GM21526 (cell line): ENCODE data around the gene TAF1D.
A peak's percentile ranks its signal among the peaks of the same experiment; 100 is the strongest.

Source experiments
- ATAC-seq: cut with Tn5 transposase; IDR thresholded peaks from one replicate; pipeline ENCODE4 v1.9.1; 2021; ENCODE audit warnings: moderate library complexity; ENCODE audit not compliant: unreplicated experiment, low FRiP score

TAF1D gene

DNA sequence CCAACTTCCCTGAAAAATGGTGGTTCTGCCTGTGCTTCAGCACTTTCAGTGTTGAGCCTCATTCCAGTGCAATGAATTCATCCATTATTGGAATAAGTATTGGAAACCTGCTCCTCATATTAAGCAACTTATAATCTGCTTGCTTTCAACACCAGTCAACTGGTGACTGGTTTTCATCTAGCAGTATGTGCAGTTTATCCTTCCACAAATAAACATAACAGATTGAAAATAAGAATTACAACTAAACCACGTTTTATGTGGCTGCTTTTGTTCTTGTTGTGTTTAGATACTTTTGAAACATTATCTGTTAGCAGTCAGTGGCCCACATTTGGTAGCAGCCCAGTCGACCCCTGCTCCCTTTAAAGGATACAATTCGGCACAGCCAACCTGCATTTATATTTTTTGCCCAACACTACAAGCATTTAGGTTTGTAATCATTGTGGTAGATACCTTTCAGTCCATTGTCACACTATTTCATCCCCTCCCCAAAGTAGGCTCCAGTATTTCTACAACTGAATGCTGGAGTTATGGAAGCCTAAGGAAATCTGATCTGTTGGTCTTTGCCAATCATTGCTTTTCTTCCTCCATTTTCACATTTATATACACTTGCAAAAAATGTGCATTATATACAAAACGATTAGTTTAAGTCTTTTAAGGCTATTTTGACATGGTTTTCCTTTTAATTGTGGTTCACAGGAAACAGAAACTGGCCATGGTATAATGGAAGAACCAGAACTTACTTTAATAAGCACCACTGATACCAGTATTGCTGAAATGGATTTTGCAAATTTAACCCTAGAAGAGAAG is 13.1 kb downstream of the TAF1D start:
- no peak for ATAC-seq

DNA sequence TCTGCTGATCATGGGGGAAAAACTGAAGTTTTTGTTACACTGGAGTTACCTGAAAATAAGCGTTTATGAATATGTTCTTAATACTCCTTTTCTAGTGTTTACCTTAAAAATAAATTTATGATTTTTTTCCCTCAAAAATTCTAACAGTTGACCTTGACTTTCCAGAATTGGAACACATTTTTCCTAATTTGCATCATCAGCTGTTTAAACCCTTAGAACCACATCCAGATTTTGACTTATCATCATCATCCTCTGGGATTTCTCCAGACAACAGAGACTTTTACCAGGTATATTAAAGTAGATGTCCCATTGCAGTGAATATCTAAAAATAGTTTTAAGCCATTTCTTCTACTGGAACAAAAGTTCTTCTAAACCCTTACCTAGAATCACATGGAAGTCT is 17.2 kb downstream of the TAF1D start:
- no peak for ATAC-seq

DNA sequence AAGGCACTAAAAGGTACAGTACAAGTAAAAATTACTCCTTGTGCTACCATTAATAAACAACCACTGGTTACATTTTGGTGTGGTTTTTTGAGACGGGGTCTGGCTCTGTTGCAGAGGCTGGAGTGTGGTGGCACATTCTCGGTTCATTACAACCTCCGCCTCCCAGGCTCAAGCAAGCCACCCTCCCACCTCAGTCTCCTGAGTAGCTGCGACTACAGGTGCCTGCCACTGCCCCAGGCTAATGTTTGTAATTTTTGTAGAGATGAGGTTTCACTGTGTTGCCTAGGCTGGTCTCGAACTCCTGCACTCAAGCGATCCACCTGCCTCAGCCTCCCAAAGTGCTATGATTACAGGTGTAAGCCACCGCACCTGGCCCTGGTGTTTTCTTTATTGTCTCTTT is 20.8 kb downstream of the TAF1D start:
- ATAC-seq, result no peak

DNA sequence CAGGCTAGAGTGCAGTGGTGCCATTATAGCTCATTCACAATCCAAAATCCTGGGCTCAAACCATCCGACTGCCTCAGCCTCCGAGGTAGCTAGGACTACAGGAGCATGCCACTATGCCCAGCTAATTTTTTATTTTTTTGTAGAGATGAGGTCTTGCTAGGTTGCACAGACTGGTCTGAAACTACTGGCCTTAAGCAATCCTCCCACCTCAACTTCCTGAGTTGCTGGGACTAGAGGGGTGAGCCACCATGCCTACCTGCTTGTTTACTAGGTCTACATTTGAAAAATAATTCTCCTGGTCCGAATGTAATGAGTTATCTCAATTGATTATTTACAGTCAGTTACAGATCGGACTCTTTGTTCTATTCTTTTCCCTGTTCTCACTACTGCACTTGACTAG is 22.0 kb downstream of the TAF1D start:
- ATAC-seq, result no peak

DNA sequence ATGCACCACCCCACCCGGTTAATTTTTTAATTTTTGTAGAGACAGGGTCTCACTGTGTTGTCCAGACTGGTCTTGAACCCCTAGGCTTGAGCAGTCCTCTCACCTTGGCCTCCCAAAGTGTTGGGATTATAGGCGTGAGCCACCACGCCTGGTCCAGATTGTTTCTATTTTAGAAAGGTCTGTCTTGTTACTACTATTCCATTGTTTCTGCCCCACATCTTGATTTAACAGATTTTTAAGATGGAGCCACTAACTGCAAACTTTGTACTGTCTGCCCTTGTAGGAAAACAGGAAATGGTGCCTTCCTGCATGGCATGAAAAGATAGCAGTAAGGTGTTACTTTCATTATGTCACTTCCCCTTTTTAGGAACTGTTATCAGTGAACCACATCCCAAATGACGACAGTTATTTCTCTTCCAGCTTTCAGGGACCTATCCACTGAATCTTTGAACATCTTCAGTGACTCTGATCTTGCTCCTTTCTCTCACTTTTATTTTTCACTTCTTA is 23.2 kb downstream of the TAF1D start:
- ATAC-seq, result peak; percentile 83

DNA sequence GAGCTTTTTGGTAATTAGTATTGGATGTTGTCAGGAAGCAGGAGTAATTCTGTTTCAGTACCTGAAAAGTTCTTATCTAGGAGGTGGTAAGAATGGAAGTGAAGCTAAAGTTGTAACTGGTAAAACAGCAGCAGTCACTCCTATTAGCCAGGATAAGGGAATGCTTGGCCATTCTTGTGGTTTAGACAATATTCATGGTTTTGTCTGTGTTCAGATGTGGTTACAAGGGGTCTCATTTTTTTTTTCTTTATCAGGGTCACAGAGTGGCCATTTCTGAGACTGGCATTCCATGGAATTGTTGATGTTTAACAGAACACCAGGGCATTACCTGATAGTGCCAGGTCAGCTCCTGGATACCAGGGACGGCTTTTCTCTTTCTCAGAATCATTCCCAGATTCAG is 23.8 kb downstream of the TAF1D start:
- no peak for ATAC-seq

DNA sequence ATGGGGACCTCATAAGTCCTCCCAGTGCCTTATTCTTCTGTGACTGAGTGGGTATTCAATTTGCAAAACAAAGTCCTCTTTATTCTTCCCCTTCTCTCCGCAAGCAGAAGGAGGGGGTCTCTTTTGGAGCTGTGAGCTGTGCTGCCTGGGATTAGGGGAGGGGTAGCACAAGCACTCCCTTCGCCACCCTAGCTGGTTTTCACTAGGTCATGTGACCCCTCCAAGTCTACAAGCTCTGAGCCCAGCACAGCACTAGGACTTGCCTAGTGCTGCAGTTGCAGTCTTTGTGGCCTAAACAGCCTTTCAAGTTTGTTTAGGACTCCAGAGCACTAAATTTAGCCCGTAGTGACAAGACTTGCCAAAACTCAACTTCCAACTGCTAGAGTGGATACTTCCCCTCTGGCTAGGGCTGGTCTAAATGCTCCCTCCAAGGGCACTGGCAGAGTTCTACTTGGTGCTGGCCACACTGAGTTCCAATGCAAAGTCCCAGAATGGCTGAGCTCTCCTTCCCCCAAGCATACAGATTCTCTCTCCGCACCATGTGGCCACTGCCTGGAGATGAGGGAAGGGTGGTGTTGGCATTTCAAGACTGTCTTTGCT is 25.4 kb downstream of the TAF1D start:
- ATAC-seq, result no peak

DNA sequence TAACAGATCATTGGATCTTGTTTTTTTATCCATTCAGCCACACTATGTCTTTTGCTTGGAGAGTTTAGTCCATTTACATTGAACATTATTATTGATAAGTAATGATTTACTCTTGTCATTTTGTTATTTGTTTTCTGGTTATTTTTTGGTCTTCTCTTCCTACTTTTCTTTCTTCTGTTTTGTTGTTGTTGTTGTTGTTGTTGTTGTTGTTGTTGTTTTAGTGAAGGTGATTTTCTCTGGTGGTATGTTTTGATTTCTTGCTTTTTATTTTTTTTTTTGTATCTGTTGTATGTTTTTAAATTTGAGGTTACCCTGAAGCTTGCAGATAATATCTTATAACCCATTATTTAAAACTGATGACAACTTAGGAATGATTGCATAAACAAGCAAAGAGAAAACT is 28.6 kb downstream of the TAF1D start:
- ATAC-seq, result no peak

DNA sequence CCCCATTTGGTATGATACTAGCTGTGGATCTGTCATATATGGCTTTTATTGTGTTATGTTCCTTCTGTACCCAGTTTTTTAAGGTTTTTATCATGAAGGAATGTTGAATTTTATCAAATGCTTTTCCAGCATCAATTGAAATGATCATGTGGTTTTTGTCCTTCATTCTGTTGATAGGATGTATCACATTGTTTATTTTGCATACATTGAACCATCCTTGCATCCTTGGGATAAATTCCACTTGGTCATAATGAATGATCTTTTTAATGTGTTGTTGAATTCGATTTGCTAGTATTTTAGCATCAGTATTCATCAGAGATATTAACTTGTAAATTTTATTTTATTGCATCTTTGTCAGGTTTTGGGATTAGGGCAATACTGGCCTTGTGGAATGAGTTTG is 31.1 kb downstream of the TAF1D start:
- no peak for ATAC-seq

DNA sequence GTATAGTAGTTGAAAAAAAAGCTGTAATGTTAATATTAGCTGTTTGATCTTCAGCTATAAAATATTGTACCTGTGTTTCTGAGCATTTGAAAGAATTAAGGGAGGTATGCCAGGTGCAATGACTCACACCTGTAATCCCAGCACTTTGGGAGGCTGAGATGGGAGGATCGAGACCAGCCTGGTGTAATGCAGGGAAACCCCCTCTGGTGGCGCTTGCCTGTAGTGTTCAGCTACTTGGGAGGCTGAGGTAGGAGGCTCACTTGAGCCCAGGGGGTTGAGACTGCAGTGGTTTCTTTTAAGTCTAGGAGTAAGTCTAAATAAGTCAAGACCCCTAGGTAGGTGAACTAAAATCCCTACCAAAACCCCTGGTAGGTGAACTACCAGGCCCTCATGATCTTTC is 37.1 kb downstream of the TAF1D start:
- no peak for ATAC-seq

DNA sequence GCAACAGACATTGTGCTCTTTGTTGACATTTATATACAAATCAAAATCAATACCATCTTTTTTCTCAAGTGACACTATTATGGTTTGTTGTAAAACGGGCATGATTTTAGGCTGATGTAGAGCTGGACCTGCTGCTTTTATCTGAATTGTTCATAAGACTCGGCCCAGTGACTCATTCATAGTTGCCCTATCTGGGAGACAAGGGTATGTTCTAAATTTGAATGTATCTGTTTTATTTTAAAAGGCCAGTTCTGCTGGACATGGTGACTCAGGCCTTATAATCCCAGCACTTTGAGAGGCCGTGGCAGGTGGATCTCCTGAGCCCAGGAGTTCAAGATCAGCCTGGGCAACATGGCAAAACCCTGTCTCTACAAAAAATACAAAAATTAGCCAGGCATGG is 40.5 kb downstream of the TAF1D start:
- no peak for ATAC-seq

DNA sequence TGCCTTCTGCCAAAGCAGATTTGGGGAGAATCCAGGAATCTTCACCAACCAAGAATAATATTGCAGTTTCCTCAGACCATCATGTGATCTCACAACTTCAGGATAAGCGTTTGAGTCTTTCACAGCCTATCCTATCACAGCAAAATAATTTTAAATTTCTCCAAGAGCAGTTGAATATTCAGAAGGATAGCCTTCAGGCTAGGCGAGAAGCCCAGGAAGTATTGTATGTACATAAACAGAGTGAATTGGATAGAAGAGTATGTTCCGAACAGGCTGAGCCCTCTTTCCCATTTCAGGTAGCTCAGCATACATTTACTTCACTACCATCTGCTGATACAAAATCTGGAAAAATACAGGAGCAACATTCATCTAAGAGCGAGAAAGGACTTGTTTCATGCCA is 43.7 kb downstream of the TAF1D start:
- ATAC-seq, result no peak

DNA sequence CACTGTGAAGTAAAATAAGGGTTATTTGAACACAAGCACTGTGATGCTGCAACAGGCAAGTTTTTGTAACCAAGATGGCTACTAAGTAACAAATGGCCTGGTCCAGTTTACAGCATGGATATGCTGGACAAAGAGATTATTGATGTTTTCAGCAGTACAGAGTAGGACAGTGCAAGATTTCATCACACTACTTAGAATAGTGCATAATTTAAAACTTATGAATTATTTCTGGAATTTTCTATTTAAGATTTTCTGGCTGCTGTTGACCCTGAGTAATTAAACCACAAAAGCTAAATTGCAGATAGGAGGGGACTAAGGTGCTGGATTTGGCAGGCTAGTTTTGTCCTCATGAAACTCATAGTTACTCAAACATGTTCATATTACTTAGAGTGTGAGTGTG is 46.7 kb downstream of the TAF1D start:
- ATAC-seq, result no peak

DNA sequence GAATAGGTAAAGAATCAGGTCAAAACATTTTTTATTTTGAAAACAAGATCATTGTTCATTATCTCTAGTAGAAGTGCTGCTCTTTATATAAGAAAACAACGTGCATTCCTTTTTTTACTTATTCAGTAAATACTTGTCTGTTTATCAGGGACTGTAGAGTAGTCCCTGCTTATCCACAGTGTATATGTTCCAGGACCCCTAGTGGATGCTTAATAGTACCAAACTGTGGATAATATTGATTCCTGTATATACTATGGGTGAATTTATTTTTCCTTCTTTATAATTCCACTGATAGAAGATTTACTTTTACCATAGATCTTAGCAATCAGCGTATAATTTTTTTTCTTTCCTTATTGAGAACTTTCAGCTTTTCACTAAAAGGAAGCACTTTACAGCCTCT is 47.2 kb downstream of the TAF1D start:
- ATAC-seq, result no peak

DNA sequence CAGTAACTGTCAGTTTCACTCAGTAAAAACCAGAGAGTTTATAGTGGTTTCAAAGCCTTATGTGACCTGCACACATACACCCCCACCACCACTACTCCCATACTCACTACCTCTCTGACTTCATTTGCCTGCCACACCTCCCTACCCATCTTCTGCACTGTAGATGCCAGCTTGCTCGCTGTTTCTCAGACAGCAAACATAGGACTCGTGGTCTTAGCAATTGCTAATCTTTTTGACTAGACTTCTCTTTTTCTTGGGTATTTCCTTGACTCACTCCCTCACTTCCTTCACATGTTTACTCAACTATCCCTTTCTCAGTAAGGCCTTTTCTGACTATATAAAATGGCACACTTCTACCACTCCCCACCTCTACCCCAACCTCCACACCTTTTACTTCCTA is 52.1 kb downstream of the TAF1D start:
- ATAC-seq, result no peak

DNA sequence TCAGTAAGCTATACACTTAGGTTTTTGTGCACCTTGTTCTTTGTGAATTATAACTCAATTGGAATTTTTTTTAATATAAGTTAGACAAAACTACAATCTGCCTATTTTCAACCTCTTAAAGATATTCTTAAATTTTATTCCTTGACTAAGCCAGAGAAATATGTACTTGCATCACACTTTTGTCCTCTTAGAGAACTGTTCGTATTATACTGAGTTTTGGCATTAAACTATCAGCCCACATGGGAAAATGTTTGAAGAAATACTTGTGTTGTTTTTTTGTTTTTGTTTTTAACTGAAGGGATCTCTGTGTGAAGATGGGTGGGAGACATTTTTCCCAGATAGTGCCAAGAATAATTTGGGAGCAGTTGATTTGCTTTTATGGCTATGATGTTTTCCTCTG is 54.5 kb downstream of the TAF1D start:
- no peak for ATAC-seq

DNA sequence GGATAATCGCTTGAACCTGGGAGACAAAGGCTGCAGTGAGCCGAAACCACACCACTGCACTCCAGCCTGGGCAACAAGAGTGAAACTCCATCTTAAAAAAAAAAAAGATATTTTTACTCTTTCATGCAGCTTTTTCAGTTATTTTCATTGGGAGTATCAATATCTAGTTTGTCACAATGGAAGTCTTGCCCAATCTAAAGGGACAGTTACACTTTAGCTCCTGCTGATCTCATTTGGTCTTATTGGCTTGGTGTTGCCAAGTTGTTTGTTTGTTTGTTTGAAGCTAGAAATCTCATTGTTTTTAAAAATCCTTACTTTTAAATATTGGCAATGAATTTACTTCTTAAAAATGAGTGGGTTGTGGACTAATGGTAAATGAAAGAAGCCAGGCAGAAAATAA is 55.1 kb downstream of the TAF1D start:
- no peak for ATAC-seq
